ENCODE measurements around the gene NUAK2. TPM values are rescaled to one million over a fixed set of nuclear protein-coding genes. Genes with fewer than 3 reads are reported as not detected.

NUAK2 gene
- total RNA-seq, 1 experiment from 2014 or later, result 0.45 TPM

DNA sequence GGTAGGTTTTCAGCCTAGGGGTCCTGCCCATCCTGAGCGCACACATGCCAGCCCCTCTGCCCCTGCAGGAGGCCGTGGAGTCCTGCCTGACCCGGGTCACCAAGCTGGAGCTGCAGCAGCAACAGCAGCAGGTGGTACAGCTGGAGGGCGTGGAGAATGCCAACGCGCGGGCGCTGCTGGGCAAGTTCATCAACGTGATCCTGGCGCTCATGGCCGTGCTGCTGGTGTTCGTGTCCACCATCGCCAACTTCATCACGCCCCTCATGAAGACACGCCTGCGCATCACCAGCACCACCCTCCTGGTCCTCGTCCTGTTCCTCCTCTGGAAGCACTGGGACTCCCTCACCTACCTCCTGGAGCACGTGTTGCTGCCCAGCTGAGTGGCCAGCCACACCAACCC is 49.8 kb downstream of the NUAK2 start:
- POLR2A ChIA-PET (ENCODE audit: low non-redundant PET), result no interaction called here
- Histone ChIP-seq H3K27me3 (replicated peaks; ENCODE audit: insufficient read depth, low read depth, low read length, poor library complexity) (no peaks in the 10 kb centered on the region), H3K27ac (ENCODE audit: low read depth, low read length, poor library complexity, severe bottlenecking) (no peak overlapping the region), H3K4me3 (ENCODE audit: low read depth, low read length, poor library complexity, severe bottlenecking) (no peak overlapping the region), H3K36me3 (ENCODE audit: insufficient read depth, low read length, poor library complexity, severe bottlenecking) (no peaks in the 10 kb centered on the region), H3K9me3 (ENCODE audit: low read depth, low read length, poor library complexity, severe bottlenecking) (no peaks in the 10 kb centered on the region), H3K4me1 (ENCODE audit: insufficient read depth, low read length, poor library complexity, severe bottlenecking) (no peaks in the 10 kb centered on the region)
- CTCF ChIA-PET, result interaction anchor here (8.2 kb wide), 1 partner anchor 55 kb away, joined by 165 read pairs; no protein-coding TSS in a partner anchor
- BruUV-seq (replicated peaks), result no TSS peak
- intact Hi-C loops (cut with micrococcal nuclease; ENCODE audit: unreplicated experiment), result loop anchor here (5.0 kb wide), 1 partner anchor 251 kb away; no protein-coding TSS in a partner anchor
- TF ChIP-seq, protein P1, sequence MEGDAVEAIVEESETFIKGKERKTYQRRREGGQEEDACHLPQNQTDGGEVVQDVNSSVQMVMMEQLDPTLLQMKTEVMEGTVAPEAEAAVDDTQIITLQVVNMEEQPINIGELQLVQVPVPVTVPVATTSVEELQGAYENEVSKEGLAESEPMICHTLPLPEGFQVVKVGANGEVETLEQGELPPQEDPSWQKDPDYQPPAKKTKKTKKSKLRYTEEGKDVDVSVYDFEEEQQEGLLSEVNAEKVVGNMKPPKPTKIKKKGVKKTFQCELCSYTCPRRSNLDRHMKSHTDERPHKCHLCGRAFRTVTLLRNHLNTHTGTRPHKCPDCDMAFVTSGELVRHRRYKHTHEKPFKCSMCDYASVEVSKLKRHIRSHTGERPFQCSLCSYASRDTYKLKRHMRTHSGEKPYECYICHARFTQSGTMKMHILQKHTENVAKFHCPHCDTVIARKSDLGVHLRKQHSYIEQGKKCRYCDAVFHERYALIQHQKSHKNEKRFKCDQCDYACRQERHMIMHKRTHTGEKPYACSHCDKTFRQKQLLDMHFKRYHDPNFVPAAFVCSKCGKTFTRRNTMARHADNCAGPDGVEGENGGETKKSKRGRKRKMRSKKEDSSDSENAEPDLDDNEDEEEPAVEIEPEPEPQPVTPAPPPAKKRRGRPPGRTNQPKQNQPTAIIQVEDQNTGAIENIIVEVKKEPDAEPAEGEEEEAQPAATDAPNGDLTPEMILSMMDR (conservative IDR thresholded peaks at IDR 0.05; ENCODE audit: low read depth, low read length), result no peak
- TF ChIP-seq EZH2 (IDR thresholded peaks at IDR 0.05; ENCODE audit: borderline replicate concordance, low read depth, low read length, poor library complexity, severe bottlenecking), result no peak
- DNase-seq (ENCODE audit: low spot score), result no peak

DNA sequence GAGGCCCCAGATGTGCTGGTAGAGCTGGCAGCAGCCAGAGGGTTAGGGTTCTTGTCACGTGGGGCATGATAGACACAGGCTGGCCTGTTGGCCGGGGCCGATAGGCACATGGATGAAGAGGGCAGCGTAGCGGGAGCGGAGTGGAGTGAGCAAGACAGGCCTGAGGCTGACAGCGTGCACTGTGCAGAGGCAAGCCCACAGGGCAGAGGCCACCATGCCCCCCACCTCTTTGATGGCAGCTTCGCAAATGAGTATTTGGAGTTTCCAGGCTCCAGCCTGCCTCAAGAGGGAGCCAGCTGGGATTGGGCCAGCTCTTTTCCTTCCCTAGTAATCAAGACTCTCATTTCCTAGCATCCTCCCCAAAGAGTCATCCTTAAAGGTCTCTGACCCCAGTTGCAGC is 50.3 kb downstream of the NUAK2 start:
- ChIA-PET POLR2A (ENCODE audit: low non-redundant PET) (interaction anchor here (0.5 kb wide), 1 partner anchor 90 kb away, joined by 7 read pairs; no protein-coding TSS in a partner anchor), CTCF (interaction anchor here (1.1 to 8.2 kb wide), 2 partner anchors 55 to 253 kb away, joined by 4 to 165 read pairs; no protein-coding TSS in a partner anchor)
- BruUV-seq (replicated peaks), result no TSS peak
- no peaks in the 10 kb centered on the region for H3K36me3 ChIP-seq (ENCODE audit: insufficient read depth, low read length, poor library complexity, severe bottlenecking)
- H3K4me1 ChIP-seq (ENCODE audit: insufficient read depth, low read length, poor library complexity, severe bottlenecking), result no peaks in the 10 kb centered on the region
- no peaks in the 10 kb centered on the region for H3K9me3 ChIP-seq (ENCODE audit: low read depth, low read length, poor library complexity, severe bottlenecking)
- no peak overlapping the region for H3K27ac ChIP-seq (ENCODE audit: low read depth, low read length, poor library complexity, severe bottlenecking)
- intact Hi-C loops (cut with micrococcal nuclease; ENCODE audit: unreplicated experiment), result loop anchor here (5.0 kb wide), 1 partner anchor 251 kb away; no protein-coding TSS in a partner anchor
- H3K4me3 ChIP-seq (ENCODE audit: low read depth, low read length, poor library complexity, severe bottlenecking), result no peak overlapping the region
- TF ChIP-seq, protein P1 (conservative IDR thresholded peaks at IDR 0.05; ENCODE audit: low read depth, low read length), result no peak
- TF ChIP-seq EZH2 (IDR thresholded peaks at IDR 0.05; ENCODE audit: borderline replicate concordance, low read depth, low read length, poor library complexity, severe bottlenecking), result no peak
- DNase-seq (ENCODE audit: low spot score), result no peak
- no peaks in the 10 kb centered on the region for H3K27me3 ChIP-seq (replicated peaks; ENCODE audit: insufficient read depth, low read depth, low read length, poor library complexity)

DNA sequence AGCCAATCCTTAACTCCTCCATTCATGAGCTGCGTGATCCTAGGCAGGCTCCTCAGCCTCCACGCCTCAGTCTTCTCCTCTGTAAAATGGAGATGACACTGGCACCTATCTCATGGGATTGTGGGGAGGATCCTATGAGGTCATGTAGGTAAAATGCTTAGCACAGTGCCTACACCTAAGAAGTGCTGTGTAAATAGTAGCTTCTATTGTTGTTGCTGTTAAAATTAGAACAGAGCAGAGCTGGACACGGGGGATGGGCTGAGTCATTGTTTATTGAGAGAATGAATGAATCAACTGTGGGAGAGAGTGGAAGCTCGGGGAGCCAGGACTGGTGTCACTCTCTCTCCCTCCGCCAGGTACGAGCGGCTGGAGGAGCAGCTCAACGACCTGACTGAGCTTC is 50.8 kb downstream of the NUAK2 start:
- no peaks in the 10 kb centered on the region for H3K9me3 ChIP-seq (ENCODE audit: low read depth, low read length, poor library complexity, severe bottlenecking)
- BruUV-seq (replicated peaks), result no TSS peak

More for the DNA sequence above, 50.8 kb downstream of the NUAK2 start:
- H3K4me3 ChIP-seq (ENCODE audit: low read depth, low read length, poor library complexity, severe bottlenecking), result no peak overlapping the region
- TF ChIP-seq EZH2 (IDR thresholded peaks at IDR 0.05; ENCODE audit: borderline replicate concordance, low read depth, low read length, poor library complexity, severe bottlenecking), result no peak
- TF ChIP-seq, protein P1 (conservative IDR thresholded peaks at IDR 0.05; ENCODE audit: low read depth, low read length), result no peak
- H3K36me3 ChIP-seq (ENCODE audit: insufficient read depth, low read length, poor library complexity, severe bottlenecking), result no peaks in the 10 kb centered on the region
- POLR2A ChIA-PET (ENCODE audit: low non-redundant PET), result interaction anchor here (0.5 kb wide), 1 partner anchor 91 kb away, joined by 7 read pairs; no protein-coding TSS in a partner anchor
- H3K4me1 ChIP-seq (ENCODE audit: insufficient read depth, low read length, poor library complexity, severe bottlenecking), result no peaks in the 10 kb centered on the region
- DNase-seq (ENCODE audit: low spot score), result no peak
- H3K27me3 ChIP-seq (replicated peaks; ENCODE audit: insufficient read depth, low read depth, low read length, poor library complexity), result no peaks in the 10 kb centered on the region
- CTCF ChIA-PET, result interaction anchor here (1.1 to 8.2 kb wide), 2 partner anchors 56 to 254 kb away, joined by 4 to 165 read pairs; no protein-coding TSS in a partner anchor
- no peak overlapping the region for H3K27ac ChIP-seq (ENCODE audit: low read depth, low read length, poor library complexity, severe bottlenecking)
- intact Hi-C loops (cut with micrococcal nuclease; ENCODE audit: unreplicated experiment), result loop anchor here (5.0 kb wide), 1 partner anchor 252 kb away; no protein-coding TSS in a partner anchor

All from A673 (cell line).